ENCODE data around the gene TMC2.

TMC2 gene

DNA sequence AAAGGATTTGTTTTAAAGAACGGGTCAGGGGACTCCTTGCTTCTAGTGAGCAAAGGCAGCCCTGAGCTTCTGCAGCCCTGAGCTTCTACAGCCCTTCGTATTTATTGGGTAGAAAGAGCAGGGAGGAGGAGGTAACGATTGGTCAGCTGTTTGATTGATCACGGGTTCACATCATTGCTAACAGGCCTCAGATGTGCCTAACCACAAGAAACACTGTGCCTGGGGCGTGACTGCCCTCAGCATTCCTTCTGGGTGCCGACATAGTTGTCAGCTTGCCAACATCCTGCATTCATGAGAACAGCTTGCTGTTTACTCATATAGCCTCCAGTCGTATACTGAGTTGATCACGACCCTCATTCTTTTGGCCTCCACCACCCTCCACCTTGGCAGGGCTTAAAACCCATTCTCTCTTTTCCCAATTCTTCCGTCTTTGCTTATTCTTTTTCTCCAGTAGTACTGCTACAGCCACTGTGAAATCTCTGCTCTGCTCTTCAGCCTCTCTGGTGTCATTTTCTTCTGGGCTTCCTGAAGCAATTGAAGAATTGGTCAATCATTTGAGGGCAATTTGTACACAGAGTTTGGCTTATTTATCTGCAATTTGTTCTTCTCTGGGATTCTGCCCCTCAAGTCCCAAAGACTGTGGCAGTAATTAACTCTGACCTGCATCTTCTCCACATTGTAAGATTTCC lies 90.6 kb downstream of the TMC2 start:
- no peak for DNase-seq

DNA sequence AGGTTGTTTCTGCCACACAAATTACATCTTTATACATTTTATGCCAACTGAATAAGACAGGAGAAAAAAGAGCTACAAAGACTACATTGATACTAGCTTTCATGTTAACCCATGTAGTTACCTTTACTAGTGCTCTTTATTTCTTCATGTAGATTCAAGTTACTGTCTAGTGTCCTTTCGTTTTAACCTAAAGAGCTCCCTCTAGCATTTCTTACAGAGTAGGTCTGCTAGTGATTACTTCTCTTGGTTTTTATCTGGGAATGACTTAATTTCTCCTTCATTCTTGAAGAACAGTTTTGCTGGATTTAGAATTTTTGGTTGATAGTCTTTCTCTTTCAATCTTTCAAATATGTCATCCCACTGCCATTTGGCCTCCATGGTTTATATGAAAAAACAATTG lies 94.9 kb downstream of the TMC2 start:
- DNase-seq = peak; percentile 27

DNA sequence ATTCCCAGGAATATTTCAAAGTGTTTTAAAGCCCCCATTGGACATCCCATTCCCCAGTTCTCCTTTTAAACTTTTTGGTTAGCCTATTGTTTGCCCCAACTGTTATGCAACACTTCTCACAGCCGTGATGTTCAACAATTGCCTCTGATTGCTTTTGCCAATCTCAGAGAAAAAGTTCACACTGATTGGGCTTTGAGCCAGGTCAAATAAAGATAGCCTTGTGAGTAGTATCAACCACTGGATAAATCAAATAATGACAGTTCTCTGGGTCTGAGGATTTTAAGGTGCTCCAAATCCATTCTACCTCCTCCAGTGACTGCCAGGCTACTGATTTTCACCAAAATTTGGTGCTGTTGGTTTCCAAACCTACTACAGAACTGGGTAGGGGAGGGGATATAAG lies 97.0 kb downstream of the TMC2 start:
- DNase-seq = no peak

DNA sequence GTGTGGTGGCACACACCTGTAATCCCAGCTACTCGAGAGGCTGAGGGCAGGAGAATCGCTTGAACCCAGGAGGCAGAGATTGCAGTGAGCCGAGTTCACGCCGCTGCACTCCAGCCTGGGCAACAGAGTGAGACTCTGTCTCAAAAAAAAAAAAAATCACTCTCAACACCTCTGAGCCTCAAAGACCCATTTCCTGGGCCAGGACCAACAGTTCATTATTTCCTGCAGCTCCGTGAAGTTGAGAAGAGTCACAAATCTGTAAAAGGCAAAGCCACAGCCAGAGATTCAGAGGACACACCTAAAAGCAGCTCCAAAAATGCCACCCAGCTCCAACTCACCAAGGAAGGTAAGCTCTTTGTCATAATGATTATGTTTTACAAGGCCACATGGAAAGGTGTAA lies 100.9 kb downstream of the TMC2 start:
- DNase-seq = no peak

DNA sequence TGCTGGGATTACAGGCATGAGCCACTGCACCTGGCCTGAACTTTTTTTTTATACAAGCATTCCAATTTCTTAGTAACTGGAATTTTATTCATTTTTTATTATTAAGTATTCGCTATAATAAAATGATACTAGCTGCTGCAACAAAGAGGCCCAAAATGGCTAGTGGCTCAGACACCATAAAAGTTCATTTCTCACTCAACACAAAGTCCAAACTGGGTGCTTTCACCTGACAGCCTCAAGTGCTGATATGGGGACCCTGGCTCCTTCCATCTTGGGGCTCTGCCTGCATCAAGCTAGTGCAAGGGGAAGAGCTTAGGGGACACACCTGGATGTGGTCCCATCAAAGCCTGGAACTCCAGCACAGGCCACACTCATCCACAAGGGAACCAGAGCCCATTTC lies 103.9 kb downstream of the TMC2 start:
- DNase-seq = no peak

DNA sequence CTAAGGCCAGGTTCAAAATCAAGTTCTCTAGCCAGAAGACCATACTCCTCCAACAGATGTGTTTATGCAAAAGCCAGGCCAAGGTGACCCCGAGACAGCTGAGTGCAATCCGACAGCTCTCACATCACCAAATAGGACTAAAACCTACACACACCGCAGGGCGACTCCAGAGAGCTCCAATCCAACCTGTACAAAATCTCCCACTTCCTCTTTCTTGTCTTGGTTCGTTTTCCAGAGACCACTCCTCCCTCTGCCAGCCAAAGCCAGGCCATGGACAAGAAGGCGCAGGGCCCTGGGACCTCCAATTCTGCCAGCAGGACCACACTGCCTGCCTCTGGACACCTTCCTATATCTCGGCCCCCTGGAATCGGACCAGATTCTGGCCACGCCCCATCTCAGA lies 104.5 kb downstream of the TMC2 start:
- no peak for DNase-seq

DNA sequence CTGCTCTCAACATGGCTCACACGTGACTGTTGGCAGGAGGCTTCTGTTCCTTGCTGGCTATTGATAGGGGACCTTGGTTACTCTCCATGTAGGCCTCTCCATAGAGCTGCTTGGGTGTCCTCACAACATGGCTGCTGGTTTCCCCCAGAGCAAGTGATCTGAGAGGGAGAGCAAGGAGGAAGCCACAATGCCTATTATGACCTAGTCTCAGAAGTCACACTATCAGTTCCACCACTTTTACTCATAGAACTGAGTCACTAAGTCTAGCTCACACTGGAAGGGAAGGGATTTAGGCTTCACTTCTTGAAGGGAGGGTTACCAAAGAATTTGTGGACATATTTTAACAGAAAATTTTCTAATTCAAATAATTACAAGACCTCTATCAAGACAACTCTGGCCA lies 107.3 kb downstream of the TMC2 start:
- DNase-seq = no peak

DNA sequence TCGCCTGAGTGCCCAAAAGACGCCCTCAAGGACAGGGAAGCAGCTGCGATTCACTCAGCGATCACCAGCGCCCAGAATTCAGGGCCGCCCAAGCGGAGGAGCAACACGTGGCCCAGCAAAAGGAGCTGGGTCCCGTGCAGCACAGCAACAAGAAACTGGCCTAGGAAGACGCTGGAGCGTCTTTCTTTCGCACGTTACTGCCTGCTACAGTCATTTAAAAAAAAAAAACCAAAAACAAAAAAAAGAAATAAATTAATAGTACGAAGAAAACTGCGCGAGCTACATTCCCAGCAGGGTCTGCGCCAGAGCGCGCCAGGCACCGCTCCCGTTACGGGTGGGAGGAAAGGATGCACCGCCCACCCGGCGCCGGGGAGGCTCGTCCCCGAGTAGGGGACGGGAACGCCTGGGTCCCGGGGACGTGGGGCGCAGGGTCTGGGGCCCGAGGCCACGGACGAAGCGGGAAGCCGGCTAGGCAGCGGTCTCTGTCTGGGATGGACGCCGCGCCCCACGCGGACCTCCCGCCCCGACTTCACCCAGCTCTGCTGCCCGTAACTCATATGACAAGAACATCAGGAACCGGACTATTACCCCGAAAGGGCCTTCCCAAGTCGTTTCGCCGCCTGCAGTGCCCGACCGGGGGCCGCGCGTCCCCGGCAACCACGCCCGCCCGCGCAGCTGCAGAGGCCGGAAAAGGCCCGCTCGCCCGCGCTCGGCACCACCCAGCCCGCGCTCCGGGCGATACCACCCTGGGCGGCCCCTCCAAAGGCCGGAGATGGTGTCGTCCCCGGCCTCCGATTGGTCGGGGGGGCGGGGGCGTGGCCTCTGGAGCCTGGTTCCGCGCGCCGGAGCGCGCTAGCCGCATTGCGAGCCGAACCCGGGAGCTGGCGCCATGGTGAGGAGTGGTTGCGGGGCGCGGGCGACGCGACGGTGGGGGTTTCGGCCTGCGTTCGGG lies 115.7 kb downstream of the TMC2 start, which contains the start of gene NOP56:
Gene NOP56, plus strand, starts transcription at position 861 of the 952 bp plus-strand sequence. Its CDS starts 29 bp downstream, at position 890.
- peak; percentile 87 for DNase-seq

DNA sequence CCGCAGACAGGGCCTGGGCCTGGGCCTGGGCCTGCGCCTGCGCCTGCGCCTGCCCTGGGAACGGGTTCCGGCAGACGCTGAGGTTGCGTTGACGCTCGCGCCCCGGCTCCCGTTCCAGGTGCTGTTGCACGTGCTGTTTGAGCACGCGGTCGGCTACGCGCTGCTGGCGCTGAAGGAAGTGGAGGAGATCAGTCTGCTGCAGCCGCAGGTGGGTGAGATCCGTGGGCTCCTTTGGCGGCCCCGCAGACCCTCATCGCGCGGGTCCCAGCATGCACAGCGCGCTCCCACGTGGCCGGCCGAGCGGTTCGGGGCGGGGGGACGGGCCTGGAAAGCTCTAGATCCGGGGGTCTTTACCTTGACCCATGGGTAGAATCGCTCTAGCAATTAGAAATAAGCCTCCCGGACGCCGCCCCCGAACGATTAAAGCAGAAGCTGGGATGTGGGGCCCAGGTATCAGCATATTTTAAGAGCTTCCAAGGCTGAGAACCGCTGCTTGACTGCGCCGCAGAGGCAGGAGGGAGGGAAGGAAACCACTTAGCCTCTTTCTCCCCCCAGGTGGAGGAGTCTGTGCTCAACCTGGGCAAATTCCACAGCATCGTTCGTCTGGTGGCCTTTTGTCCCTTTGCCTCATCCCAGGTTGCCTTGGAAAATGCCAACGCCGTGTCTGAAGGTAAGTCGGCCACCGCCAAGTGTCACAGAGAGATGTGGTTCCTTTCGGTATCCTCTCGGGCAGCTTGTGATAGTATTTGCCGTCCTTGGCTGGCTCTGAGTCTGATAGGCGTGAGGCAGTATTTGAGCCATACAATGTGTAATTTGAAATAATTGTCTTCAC lies 116.6 kb downstream of the TMC2 start:
- peak; percentile 58 for DNase-seq

DNA sequence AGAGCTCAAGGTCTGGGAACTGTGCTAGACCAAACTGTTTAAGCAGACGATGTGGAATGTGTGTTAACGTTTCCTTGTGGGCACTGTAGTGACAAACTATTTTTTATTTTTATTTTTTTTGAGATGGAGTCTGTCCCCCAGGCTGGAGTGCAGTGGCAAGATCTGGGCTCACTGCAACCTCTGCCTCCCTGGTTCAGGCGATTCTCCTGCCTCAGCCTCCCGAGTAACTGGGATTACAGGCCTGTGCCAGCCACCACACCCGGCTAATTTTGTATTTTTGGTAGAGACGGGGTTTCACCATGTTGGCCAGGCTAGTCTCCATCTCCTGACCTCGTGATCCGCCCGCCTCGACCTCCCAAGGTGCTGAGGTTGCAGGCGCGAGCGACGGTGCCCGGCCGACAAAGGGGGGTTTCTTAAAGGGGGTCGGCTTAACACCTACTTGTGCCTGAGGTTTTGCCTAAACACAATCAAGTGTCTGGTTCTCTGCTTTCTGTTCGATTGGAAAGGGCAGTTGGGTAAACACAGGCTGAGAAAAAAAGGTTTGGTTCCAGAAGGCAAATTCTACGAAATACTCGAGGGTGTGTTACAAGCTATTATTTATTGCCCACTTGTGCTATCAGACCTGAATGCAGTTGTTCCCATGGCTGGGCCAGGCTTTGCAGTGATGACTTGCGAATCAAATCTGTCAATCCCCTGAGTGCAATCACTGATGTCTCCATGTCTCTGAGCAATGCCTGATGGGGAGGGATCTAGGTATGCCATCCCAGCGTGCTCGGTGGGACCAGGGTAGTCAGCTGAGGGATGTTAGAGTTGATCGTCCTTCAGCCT lies 117.4 kb downstream of the TMC2 start:
- DNase-seq = no peak

DNA sequence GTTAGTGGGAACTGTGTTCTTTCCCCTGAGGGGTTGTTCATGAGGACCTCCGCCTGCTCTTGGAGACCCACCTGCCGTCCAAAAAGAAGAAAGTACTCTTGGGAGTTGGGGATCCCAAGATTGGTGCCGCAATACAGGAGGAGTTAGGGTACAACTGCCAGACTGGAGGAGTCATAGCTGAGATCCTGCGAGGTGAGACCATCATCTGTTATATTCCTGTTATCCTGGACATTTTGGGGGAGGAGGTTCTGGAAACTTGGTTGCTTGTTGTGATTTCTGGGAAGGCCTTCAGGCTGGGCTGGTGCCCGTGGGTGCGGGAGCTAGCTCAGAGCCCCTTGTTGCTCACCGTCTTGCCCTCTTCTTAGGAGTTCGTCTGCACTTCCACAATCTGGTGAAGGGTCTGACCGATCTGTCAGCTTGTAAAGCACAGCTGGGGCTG lies 118.0 kb downstream of the TMC2 start:
- no peak for DNase-seq

DNA sequence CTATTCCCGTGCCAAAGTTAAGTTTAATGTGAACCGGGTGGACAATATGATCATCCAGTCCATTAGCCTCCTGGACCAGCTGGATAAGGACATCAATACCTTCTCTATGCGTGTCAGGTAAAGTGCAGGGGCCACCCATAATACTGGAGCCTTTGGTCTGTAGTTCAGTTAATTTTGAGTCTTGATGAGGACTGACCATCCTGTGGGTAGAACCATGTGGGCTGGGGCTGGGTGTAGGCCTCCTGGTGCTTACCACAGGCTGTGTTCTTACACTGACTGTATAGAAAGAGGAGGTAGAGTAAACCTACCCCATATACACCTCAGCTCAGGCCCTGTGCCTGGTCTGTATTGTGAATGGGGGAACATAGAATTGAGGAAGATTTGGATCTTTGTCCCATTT lies 118.5 kb downstream of the TMC2 start:
- DNase-seq = no peak

DNA sequence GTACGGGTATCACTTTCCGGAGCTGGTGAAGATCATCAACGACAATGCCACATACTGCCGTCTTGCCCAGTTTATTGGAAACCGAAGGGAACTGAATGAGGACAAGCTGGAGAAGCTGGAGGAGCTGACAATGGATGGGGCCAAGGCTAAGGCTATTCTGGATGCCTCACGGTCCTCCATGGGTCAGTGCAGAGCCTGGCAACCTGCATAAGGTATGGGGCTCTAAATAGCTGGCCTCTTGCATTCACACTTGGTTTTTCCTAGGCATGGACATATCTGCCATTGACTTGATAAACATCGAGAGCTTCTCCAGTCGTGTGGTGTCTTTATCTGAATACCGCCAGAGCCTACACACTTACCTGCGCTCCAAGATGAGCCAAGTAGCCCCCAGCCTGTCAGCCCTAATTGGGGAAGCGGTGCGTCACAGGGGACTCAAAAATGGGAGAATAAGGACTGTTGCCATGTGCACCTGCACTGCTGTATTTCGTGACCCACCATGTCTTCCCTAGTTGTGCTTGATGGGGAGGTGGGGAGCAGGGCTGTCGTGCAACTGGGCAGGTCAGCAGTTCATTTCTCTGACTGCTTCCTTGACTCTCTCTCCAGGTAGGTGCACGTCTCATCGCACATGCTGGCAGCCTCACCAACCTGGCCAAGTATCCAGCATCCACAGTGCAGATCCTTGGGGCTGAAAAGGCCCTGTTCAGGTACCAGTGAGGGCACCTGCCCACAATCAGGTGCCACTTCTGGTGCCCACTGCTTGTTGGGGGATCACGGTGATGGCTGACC lies 119.2 kb downstream of the TMC2 start:
- DNase-seq = no peak

DNA sequence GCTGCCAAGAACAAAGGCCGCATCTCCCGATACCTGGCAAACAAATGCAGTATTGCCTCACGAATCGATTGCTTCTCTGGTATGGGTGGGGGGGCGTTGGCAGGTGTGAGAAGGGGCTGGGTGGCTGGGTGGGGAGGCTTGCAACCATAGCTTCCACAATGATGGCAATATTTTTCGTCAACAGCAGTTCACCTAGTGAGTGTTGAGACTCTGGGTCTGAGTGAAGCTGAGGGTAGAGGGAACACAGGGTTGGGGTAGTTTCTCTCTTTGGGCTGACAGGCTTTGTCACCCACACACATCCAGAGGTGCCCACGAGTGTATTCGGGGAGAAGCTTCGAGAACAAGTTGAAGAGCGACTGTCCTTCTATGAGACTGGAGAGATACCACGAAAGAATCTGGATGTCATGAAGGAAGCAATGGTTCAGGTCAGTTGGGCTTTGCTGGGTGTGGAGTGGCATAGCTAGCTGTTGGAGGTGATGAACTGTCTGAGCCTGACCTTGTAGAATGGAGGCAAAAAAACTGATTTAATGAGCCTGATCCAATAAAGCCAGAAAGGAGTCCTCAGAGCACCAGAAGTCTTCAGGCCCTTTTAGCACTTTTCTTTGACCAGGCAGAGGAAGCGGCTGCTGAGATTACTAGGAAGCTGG lies 120.2 kb downstream of the TMC2 start:
- DNase-seq = no peak

DNA sequence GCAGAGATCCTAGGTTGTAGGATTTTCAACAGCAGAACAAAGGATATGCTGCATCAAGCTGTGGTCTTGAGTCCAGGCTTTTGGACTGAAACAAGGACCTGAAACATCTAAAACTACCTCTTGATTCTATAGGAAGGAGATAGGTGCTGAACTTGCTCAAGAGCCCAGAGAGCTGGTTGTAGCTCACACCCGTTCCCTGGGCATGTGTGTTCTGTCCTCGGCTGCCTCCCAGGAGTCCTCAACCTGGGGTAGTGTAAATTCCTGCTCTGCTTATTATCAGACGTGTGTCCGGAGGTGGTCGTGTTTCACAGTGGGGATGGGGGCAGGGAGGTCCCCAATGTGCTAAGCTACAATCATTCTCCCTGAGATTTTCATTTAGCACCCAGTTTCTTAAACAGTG lies 120.9 kb downstream of the TMC2 start:
- DNase-seq = no peak

DNA sequence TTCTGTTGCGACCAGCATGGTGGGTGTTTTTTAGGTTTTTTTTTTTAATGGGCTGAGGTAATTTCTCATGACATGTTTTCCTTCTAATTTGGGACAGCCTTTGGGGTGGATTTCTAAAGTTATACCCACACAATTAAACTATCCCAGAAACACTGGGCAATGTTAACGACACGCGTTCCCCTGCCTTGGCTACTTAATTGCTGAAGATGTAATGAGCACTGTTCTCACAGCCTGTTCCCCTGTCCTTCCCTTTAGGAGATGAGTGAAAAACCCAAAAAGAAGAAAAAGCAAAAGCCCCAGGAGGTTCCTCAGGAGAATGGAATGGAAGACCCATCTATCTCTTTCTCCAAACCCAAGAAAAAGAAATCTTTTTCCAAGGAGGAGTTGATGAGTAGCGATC lies 121.3 kb downstream of the TMC2 start:
- no peak for DNase-seq

DNA sequence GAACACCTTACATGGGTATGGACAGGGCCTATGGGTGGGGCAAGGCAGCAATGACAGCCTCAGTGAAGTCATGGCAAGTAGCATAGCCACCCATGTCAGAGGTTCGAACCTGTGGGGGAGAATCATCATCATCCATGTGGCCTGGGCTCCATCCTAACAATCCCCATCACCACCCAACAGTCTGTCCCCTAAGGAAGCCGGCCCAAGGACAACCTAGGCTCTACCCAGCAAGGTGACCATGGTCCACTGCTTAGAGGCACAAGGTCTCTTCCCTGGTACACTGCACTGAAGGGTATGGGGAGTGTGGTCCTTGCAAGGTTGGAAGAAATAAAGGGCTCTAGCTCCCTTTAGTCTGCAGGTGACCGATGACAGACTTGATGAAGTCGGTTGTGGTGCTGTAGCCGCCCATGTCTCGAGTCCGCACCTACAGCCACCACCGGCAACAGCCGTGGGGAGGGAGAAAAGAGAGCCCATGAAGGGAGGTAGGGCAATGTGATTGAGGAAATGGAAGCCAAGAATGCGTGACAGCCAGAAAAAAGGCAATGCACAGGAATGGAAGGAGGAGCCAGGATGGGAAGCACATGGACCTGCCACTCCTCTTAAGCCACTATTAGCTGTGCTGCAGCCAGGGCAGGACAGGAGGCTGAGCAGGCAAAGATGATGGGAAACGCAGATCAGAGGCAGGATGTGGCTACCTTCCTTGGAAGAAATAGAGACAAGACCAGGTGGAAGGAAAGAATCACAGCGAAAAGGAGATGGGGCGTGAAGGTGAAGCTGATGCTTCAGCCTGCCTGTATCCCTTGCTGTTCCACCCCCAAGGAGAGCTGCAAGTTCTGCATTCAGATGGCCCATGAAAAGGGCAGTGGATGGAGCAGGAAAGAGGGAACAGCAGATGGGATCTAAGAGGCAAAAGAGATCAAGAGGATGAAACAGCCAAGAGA lies 122.3 kb downstream of the TMC2 start:
- DNase-seq = no peak

DNA sequence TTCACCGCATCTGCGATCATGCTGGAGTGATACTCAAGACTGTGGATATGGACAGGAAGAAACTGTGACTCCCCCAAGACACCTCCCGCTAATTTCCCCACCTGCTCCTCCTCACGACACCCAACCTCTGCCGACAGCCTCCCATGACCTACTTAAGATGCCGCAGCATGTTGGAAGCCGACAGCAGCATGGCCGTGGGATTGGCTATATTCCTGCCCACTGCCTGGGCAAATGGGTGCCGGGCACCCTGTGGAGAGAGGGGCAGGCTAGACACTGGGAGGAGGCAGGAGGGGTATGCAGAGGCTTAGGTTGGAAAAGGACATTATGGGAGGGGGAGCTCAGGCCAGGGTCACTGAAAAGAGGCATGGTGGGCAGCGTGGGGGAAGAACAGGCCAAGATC lies 123.2 kb downstream of the TMC2 start:
- DNase-seq = no peak

DNA sequence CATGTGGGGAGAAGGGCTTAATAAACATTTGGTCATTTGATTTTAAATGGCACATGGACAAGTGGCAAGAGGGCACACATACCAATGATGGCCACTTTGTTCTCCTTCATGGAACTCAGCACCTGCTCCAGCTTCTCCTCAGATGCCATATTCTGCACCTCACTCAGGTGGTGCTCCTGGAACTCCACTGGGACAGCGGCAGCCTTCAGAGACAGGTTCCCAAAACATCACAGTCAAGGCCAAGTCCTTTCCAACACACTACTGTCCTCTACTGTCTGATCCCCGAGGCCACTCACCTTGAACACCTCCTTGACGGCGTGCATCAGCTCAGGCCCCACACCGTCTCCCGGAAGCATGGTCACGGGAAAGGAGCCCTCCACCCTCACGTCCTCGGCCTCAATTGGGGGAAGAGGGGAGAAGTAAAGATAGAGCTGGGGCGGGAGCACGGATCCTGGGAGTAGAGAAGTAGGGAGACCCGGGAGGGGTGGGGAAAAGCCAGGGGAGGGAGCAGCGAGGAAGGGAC lies 127.1 kb downstream of the TMC2 start:
- DNase-seq = no peak

All from NCI-H1092 treated with DMSO at 0.1 percent for 48 hours (cell line).